Stomach (tissue), 9 donors: Measurements from ENCODE around the gene SMPDL3A. TPM values are rescaled to one million over a fixed set of nuclear protein-coding genes. Genes with fewer than 3 reads are reported as not detected.
A peak's percentile ranks its signal among the peaks of the same experiment; 100 is the strongest.

Experiments used
- DNase-seq, 2 donors: peaks; one replicate each; pipeline versions ENCODE4 v3.0.0 to v3.0.0-alpha.2; 2013 to 2019
- H3K27ac ChIP-seq, 5 donors: fragments of 200-600 bp in 4 of 5; sonication (generic) in 4 of 5; one replicate each; pipeline ENCODE4 v1.5.1; 2013 to 2019; ENCODE audit warnings: mild to moderate bottlenecking in 1 of 5, moderate library complexity in 1 of 5
- H3K27me3 ChIP-seq, 3 donors: fragments of 200-600 bp; sonication (generic); one replicate each; pipeline ENCODE4 v1.5.1; 2017 to 2019; ENCODE audit warnings: mixed run types in 1 of 3
- H3K36me3 ChIP-seq, 4 donors: fragments of 200-600 bp; sonication (generic); 1 replicate in 3 of 4; 2 replicates in 1 of 4; pipeline ENCODE4 v1.5.1; 2016 to 2019
- H3K4me1 ChIP-seq, 4 donors: fragments of 200-600 bp; sonication (generic); one replicate each; pipeline ENCODE4 v1.5.1; 2016 to 2019
- H3K4me3 ChIP-seq, 4 donors: fragments of 200-600 bp; sonication (generic) in 3 of 4; one replicate each; pipeline ENCODE4 v1.5.1; 2016 to 2019; ENCODE audit warnings: mild to moderate bottlenecking in 1 of 4
- H3K9me3 ChIP-seq, 4 donors: fragments of 200-600 bp; sonication (generic); one replicate each; pipeline ENCODE4 v1.5.1; 2016 to 2019
- EP300 ChIP-seq: sonication (generic); formaldehyde crosslinking; IDR thresholded peaks from one replicate; pipeline ENCODE4 v1.6.1; 2017; ENCODE audit warnings: antibody characterized with exemption
- POLR2A ChIP-seq, 4 donors: fragments of 450-650 bp; IDR thresholded peaks; one replicate each; pipeline ENCODE4 v1.6.1; 2016; ENCODE audit warnings: antibody characterized with exemption in 4 of 4, control low read depth in 2 of 4, mild to moderate bottlenecking in 1 of 4, moderate library complexity in 1 of 4
- POLR2AphosphoS5 ChIP-seq, 3 donors: sonication (generic); formaldehyde crosslinking; IDR thresholded peaks; one replicate each; pipeline ENCODE4 v1.6.1; 2016; ENCODE audit warnings: antibody characterized with exemption in 3 of 3
- WGBS, 5 donors: extraction: QIAGEN DNeasy Blood & Tissue Kit in 3 of 5; methylation state at CpG; one replicate each; pipeline versions ENCODE4 v1.1.5 to v1.1.7; 2013 to 2018; 5-methylcytosine and 5-hydroxymethylcytosine counted together
- intact Hi-C: fragments of 100-400 bp; cut with DNase I; formaldehyde crosslinking; loops from one replicate; pipeline ENCODE4 v1.15.1; 2023; ENCODE audit warnings: low total_unique reads
- polyA plus RNA-seq, 3 donors: library from polyadenylated mRNA; stranded (reverse); fragments of 200-250 nt; gene quantifications; one replicate each; pipeline ENCODE4 v1.2.3, GENCODE V29; 2013
- total RNA-seq, 5 donors: library from RNA; depleted of rRNA; stranded (reverse); fragments of >200 nt; gene quantifications; one replicate each; pipeline versions ENCODE4 v1.1.0 to v1.2.3, GENCODE V29; 2014 to 2016
- TF ChIP-seq, protein P1 (sequence below), 7 experiments: fragments of 450-650 bp in 4 of 7; fragments of 200-600 bp in 3 of 7; sonication (generic) in 3 of 7; IDR thresholded peaks; one replicate each; pipeline ENCODE4 v1.5.1; 2016 to 2019; ENCODE audit warnings: antibody characterized with exemption in 7 of 7, control low read depth in 2 of 7, mild to moderate bottlenecking in 1 of 7
- donor health status: healthy with polysubstance abuse.
- donor health status: Bipolar disorder and iron deficiency.
- donor health status: healthy.

The SMPDL3A gene
- total and polyA plus RNA-seq, 8 donors, result 4.5 to 34.2 (median 16.7) TPM

DNA sequence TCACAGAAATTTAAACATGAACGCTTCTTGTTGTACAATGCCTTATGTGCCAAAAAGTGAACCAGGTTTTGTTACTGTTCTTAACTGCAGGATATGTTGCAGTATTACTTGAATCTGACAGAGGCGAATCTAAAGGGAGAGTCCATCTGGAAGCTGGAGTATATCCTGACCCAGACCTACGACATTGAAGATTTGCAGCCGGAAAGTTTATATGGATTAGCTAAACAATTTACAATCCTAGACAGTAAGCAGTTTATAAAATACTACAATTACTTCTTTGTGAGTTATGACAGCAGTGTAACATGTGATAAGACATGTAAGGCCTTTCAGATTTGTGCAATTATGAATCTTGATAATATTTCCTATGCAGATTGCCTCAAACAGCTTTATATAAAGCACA, 19.9 kb downstream of the SMPDL3A start:
- intact Hi-C loops, result no loop called here
- Histone ChIP-seq H3K9me3 (no peaks in the 10 kb centered on the region), H3K36me3 (peaks cover 4 to 16% (median 9%) of the 10 kb centered on the region in 4 donors), H3K4me3 (no peak overlapping the region), H3K4me1 (peaks cover 0 to 9% (median 1%) of the 10 kb centered on the region in 4 donors), H3K27me3 (no peaks in the 10 kb centered on the region), H3K27ac (no peak overlapping the region)
- no peak for TF ChIP-seq POLR2A (IDR thresholded peaks at IDR 0.05)
- TF ChIP-seq EP300, result no peak
- TF ChIP-seq, protein P1, sequence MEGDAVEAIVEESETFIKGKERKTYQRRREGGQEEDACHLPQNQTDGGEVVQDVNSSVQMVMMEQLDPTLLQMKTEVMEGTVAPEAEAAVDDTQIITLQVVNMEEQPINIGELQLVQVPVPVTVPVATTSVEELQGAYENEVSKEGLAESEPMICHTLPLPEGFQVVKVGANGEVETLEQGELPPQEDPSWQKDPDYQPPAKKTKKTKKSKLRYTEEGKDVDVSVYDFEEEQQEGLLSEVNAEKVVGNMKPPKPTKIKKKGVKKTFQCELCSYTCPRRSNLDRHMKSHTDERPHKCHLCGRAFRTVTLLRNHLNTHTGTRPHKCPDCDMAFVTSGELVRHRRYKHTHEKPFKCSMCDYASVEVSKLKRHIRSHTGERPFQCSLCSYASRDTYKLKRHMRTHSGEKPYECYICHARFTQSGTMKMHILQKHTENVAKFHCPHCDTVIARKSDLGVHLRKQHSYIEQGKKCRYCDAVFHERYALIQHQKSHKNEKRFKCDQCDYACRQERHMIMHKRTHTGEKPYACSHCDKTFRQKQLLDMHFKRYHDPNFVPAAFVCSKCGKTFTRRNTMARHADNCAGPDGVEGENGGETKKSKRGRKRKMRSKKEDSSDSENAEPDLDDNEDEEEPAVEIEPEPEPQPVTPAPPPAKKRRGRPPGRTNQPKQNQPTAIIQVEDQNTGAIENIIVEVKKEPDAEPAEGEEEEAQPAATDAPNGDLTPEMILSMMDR (IDR thresholded peaks at IDR 0.05), result no peak
- whole genome bisulfite sequencing, 5 donors, result 46 to 58% (median 56%) methylated on average over 4 of the region's 4 CpGs
- DNase-seq, result no peak

DNA sequence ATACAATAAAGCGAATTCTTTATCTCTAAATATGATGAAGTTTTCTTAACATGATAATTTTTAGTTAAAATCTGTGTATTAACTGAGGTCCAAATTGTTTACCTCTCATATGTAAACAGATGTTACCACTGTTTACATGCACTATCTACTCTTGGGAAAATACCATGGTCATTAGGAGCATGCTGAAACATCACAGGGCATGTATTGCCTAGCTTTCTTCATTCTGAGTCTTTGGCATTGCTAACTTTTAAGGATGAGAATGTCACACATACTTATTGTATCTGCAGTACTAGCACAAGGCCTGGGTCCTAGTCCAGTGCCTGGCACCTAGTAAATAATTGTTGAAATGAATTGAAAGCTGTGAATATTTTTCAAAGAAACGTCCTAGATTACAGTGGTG, 20.6 kb downstream of the SMPDL3A start:
- 50 to 72% (median 65%) methylated on average over 2 of the region's 2 CpGs for WGBS, 5 donors
- no peak for TF ChIP-seq POLR2AphosphoS5 (IDR thresholded peaks at IDR 0.05)
- no peak for TF ChIP-seq POLR2A (IDR thresholded peaks at IDR 0.05)
- no peak for TF ChIP-seq EP300
- TF ChIP-seq, protein P1 (IDR thresholded peaks at IDR 0.05), result no peak
- H3K4me1 ChIP-seq, result peaks cover 0 to 8% (median 0%) of the 10 kb centered on the region in 4 donors
- peak overlapping the region in 1 of 5 donors; percentile 33 for H3K27ac ChIP-seq
- H3K36me3 ChIP-seq, result peaks cover 4 to 15% (median 9%) of the 10 kb centered on the region in 4 donors
- no peak for DNase-seq
- no peaks in the 10 kb centered on the region for H3K27me3 ChIP-seq
- intact Hi-C loops, result no loop called here
- no peaks in the 10 kb centered on the region for H3K9me3 ChIP-seq
- H3K4me3 ChIP-seq, result no peak overlapping the region

DNA sequence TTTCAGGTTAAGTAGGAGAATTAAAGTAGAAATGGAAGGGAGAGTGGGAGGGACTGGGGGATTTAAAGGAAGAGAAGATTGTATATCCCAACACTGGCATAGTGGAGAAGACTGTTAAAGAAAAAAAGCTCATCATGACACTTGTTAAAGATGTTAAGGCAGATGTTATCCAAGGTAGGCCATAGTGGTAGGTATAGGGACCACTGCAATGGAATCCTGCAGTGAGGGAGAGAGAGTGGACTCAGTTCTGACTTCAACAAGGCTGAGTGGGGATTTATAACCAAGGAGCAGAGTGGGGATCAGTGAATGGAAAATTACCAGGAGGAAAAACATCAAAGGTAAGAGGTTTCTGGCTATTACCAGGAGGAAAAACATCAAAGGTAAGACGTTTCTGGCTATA, 21.1 kb downstream of the SMPDL3A start:
- H3K9me3 ChIP-seq, result no peaks in the 10 kb centered on the region
- TF ChIP-seq POLR2AphosphoS5 (IDR thresholded peaks at IDR 0.05) (no peak), POLR2A (IDR thresholded peaks at IDR 0.05) (no peak), EP300 (no peak)
- TF ChIP-seq, protein P1 (IDR thresholded peaks at IDR 0.05), result no peak
- intact Hi-C loops, result no loop called here
- 28 to 54% (median 43%) methylated on average over 1 of the region's 1 CpG for WGBS, 5 donors
- no peak for DNase-seq
- peaks cover 0 to 8% (median 0%) of the 10 kb centered on the region in 4 donors for H3K4me1 ChIP-seq
- no peak overlapping the region for H3K4me3 ChIP-seq
- H3K27ac ChIP-seq, result peak overlapping the region in 2 of 5 donors; percentile 30 to 33
- H3K36me3 ChIP-seq, result peaks cover under 1 to 10% (median 5%) of the 10 kb centered on the region in 4 donors
- H3K27me3 ChIP-seq, result no peaks in the 10 kb centered on the region

DNA sequence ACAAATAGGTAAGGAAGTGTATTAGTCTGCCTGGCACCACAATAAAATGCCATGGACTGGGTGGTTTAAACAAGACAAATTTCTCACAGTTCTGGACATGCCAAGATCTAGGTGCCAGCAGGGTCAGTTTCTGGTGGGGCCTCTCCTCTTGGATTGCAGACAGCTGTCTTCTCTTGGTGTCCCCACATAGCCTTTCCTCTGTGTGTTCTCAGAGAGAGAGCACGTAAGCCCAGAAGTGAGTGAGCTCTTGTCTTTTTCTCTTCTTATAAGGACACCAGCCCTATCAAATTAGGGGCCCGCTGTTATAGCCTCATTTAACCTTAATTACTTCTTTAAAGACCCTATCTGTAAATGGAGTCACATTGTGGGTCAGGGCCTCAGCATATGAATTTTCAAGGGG, 28.3 kb downstream of the SMPDL3A start:
- intact Hi-C loops, result no loop called here
- Histone ChIP-seq H3K9me3 (no peaks in the 10 kb centered on the region), H3K27me3 (no peaks in the 10 kb centered on the region), H3K27ac (no peak overlapping the region), H3K36me3 (no peaks in the 10 kb centered on the region), H3K4me1 (no peaks in the 10 kb centered on the region), H3K4me3 (no peak overlapping the region)
- 63 to 95% (median 93%) methylated on average over 2 of the region's 2 CpGs for WGBS, 5 donors
- no peak for TF ChIP-seq EP300
- no peak for TF ChIP-seq POLR2AphosphoS5 (IDR thresholded peaks at IDR 0.05)
- TF ChIP-seq POLR2A (IDR thresholded peaks at IDR 0.05), result no peak
- TF ChIP-seq, protein P1 (IDR thresholded peaks at IDR 0.05), result no peak
- no peak for DNase-seq
